Osteocyte (in vitro differentiated cells): ENCODE results near the gene RHBDD2. TPM values are rescaled to one million over a fixed set of nuclear protein-coding genes. Genes with fewer than 3 reads are reported as not detected.
"Not testable (repeated sequence)": the region's sequence is repeated elsewhere in the genome, so short reads cannot be mapped to it uniquely, and the experiment has no call there.

Source experiments
- DNase-seq: peaks from one replicate; pipeline ENCODE4 v3.0.0; 2021; ENCODE audit warnings: mixed read lengths; ENCODE audit not compliant: unreplicated experiment; ENCODE audit errors: extremely low spot score
- H3K27ac Mint-ChIP-seq: one replicate; pipeline ENCODE4 v1.8.0; 2021; ENCODE audit warnings: mild to moderate bottlenecking, mixed read lengths; ENCODE audit not compliant: unreplicated experiment
- H3K27me3 Mint-ChIP-seq: one replicate; pipeline ENCODE4 v1.8.0; 2021; ENCODE audit warnings: mixed read lengths; ENCODE audit not compliant: unreplicated experiment
- H3K36me3 Mint-ChIP-seq: one replicate; pipeline ENCODE4 v1.8.0; 2021; ENCODE audit warnings: mixed read lengths; ENCODE audit not compliant: unreplicated experiment
- H3K4me1 Mint-ChIP-seq: one replicate; pipeline ENCODE4 v1.8.0; 2021; ENCODE audit warnings: mixed read lengths; ENCODE audit not compliant: unreplicated experiment
- H3K4me3 Mint-ChIP-seq: one replicate; pipeline ENCODE4 v1.8.0; 2021; ENCODE audit warnings: mild to moderate bottlenecking, moderate library complexity, mixed read lengths; ENCODE audit not compliant: unreplicated experiment
- H3K9me3 Mint-ChIP-seq: one replicate; pipeline ENCODE4 v1.8.0; 2021; ENCODE audit warnings: mixed read lengths; ENCODE audit not compliant: unreplicated experiment
- total RNA-seq: library from RNA; stranded (reverse); gene quantifications from 2 replicates; pipeline ENCODE4 v1.2.1, GENCODE V29; 2021
- TF ChIP-seq, protein P1 (sequence below): fragments of 200-600 bp; sonication (generic); IDR thresholded peaks from 2 replicates; pipeline ENCODE4 v1.5.0; 2021; ENCODE audit warnings: antibody characterized with exemption, mild to moderate bottlenecking, moderate library complexity

RHBDD2 gene
- total RNA-seq, 1 donor from 2014 or later, result 44.8 TPM

DNA sequence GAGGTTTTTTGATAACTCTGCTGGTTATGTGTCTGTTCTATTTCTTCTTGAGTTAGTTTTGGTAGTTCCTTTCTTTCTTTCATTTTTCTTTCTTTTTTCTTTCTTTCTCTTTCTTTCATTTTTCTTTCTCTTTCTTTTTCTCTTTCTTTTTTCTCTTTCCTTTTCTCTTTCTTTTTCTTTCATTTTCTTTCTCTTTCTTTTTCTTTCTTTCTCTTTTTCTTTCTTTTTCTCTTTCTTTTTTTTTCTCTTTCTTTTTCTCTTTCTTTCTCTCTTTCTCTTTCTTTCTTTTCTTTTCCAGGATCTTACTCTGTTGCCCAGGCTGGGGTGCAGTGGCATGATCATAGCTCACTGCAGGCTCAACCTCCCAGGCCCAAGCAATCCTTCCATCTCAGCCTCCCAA, 20.4 kb upstream of the RHBDD2 start:
- H3K4me3 Mint-ChIP-seq, result no peak overlapping the region
- H3K36me3 Mint-ChIP-seq, result no peaks in the 10 kb centered on the region
- TF ChIP-seq, protein P1, sequence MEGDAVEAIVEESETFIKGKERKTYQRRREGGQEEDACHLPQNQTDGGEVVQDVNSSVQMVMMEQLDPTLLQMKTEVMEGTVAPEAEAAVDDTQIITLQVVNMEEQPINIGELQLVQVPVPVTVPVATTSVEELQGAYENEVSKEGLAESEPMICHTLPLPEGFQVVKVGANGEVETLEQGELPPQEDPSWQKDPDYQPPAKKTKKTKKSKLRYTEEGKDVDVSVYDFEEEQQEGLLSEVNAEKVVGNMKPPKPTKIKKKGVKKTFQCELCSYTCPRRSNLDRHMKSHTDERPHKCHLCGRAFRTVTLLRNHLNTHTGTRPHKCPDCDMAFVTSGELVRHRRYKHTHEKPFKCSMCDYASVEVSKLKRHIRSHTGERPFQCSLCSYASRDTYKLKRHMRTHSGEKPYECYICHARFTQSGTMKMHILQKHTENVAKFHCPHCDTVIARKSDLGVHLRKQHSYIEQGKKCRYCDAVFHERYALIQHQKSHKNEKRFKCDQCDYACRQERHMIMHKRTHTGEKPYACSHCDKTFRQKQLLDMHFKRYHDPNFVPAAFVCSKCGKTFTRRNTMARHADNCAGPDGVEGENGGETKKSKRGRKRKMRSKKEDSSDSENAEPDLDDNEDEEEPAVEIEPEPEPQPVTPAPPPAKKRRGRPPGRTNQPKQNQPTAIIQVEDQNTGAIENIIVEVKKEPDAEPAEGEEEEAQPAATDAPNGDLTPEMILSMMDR, result no peak
- H3K27me3 Mint-ChIP-seq, result peaks cover 10% of the 10 kb centered on the region
- no peaks in the 10 kb centered on the region for H3K9me3 Mint-ChIP-seq
- no peaks in the 10 kb centered on the region for H3K4me1 Mint-ChIP-seq
- H3K27ac Mint-ChIP-seq, result no peak overlapping the region
- DNase-seq, result no peak

- Mint-ChIP-seq H3K4me3 (no peak overlapping the region), H3K4me1 (peaks cover 5% of the 10 kb centered on the region), H3K27ac (no peak overlapping the region), H3K27me3 (peaks cover 17% of the 10 kb centered on the region), H3K9me3 (no peaks in the 10 kb centered on the region), H3K36me3 (no peaks in the 10 kb centered on the region)
- DNase-seq, result no peak
- TF ChIP-seq, protein P1, result no peak
Observed at GRCh38 chr7:75861636-75862035, 17.2 kb upstream of the RHBDD2 start.

GRCh38 chr7:75864251-75864650, 14.6 kb upstream of the RHBDD2 start:
- H3K27me3 Mint-ChIP-seq, result peaks cover 11% of the 10 kb centered on the region
- H3K36me3 Mint-ChIP-seq, DNase-seq, H3K4me3 Mint-ChIP-seq, H3K9me3 Mint-ChIP-seq, H3K4me1 Mint-ChIP-seq, H3K27ac Mint-ChIP-seq: not testable (repeated sequence)

DNA sequence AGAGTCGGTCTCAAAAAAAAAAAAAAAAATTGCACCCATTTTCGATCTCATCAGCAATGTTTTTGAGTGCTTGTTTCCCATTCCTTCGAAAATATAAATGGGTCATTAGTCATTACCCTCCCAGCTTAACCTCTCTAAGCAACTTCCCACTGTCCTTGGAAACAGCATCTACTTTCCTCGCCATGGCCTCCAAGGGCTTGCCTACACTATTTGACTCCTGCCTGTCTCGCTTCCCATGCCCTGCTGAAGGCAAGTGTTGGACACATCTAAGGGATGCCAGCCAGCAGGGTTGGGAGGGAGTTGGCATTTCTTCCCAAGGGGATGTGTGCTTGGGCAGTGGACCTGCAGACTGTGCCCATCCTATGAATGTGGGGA, 12.7 kb upstream of the RHBDD2 start:
- DNase-seq, result no peak
- TF ChIP-seq, protein P1, result no peak
- H3K4me1 Mint-ChIP-seq, result peaks cover 5% of the 10 kb centered on the region
- no peaks in the 10 kb centered on the region for H3K9me3 Mint-ChIP-seq
- H3K27ac Mint-ChIP-seq, result no peak overlapping the region
- no peak overlapping the region for H3K4me3 Mint-ChIP-seq
- H3K36me3 Mint-ChIP-seq, result no peaks in the 10 kb centered on the region
- peaks cover 11% of the 10 kb centered on the region for H3K27me3 Mint-ChIP-seq

DNA sequence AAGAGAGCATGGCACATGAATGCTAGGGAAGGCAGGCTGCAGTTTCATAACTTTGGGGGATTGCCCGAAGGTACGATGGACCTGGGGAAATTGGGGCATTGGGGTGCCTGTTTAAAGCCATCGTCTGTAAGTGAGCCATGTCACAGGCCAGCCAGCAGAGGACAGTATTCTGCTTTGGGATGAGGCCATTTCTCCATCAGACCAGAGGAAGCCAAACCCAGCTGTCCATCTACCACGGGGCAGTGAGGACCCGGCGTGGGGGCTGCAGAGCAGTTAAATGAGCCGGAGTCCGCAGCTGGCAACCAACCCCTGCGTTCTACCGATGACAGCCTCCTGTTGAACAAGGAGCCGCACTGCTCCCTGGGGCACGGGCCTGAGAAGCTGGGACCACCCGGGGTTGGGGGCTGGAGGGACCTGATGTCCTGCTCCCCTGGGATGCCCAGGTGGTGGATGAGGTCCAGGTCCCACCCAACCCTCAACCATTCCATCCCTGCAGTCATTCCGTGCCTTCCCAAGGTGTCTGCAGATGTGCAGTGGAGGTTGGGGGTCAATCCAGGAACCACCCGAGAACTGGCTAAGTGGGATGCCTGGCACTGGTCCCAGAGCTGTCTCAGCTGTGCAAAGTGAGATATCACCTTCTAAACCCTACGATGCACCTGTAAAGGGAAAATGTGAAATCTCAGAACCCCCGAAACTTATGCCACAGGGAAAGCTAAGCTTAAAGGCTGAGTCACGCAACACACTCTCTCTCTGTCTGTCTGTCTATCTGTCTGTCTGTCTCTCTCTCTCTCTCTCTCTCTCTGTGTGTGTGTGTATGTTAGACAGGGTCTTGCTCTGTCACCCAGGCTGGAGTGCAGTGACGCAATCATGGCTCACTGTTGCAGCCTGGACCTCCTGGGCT, 12.1 kb upstream of the RHBDD2 start:
- TF ChIP-seq, protein P1, result peak; percentile 81
- Mint-ChIP-seq H3K4me3 (no peak overlapping the region), H3K4me1 (peaks cover 5% of the 10 kb centered on the region), H3K9me3 (no peaks in the 10 kb centered on the region), H3K27ac (no peak overlapping the region), H3K27me3 (peaks cover 11% of the 10 kb centered on the region), H3K36me3 (no peaks in the 10 kb centered on the region)
- DNase-seq, result no peak
